NT2/D1 (cell line): ENCODE measurements around the gene FRAT1.
"Not testable (repeated sequence)": the region's sequence is repeated elsewhere in the genome, so short reads cannot be mapped to it uniquely, and the experiment has no call there.

ENCODE experiments used
- YY1 ChIP-seq: IDR thresholded peaks from 2 replicates; pipeline ENCODE4 v1.6.1; 2011; ENCODE audit not compliant: insufficient read length, insufficient read depth
- ZNF274 ChIP-seq: IDR thresholded peaks from 2 replicates; pipeline ENCODE4 v1.6.1; 2011; ENCODE audit warnings: mild to moderate bottlenecking, low read depth, low read length

- TF ChIP-seq ZNF274, YY1: not testable (repeated sequence)
These were observed 24.6 kb downstream of the FRAT1 start for GRCh38 chr10:97343664-97344063.
